ENCODE data around the gene HJV. TPM values are rescaled to one million over a fixed set of nuclear protein-coding genes. Genes with fewer than 3 reads are reported as not detected.

HJV gene
- total and polyA plus RNA-seq, 2 of the 13 experiments (the other 11 are each of a cell fraction or from before 2014, with no cell fraction given), result 0.18 TPM; not detected in 1

DNA sequence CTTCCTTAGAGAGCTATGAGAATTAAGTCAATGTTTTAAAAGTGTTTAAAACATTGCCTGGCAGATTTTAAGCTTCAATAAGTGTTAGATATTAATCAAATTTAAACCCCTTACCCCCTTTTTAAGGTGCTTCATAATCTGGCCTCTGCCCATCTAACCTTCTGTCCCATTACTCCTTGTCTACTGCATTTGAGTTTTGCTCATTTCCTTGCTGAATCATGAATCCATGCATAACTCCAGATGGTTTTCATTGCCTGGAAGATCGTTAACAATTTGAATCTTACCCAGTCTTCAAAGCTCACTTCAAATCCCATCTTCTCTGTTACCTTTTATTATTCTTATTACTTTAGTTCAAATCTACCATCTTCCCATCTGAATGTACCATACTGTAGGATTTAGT lies 4.6 kb downstream of the HJV start:
- Histone ChIP-seq H3K79me2 (ENCODE audit: insufficient read depth, low read length) (no peaks in the 10 kb centered on the region), H3K27me3 (ENCODE audit: control insufficient read depth in 1 of 2, insufficient read depth in 2 of 2, low read length in 2 of 2) (no peaks in the 10 kb centered on the region), H3K27ac (ENCODE audit: extremely low read length, insufficient read depth, low read length) (no peak overlapping the region), H3K9me3 (ENCODE audit: low read length) (no peaks in the 10 kb centered on the region), H3K9ac (ENCODE audit: insufficient read depth, low read depth, low read length) (no peak overlapping the region), H3K4me1 (ENCODE audit: insufficient read depth, low read length) (peaks cover 42% of the 10 kb centered on the region), H3K36me3 (replicated peaks in 1 of 2; ENCODE audit: control insufficient read depth in 1 of 2, insufficient read depth in 2 of 2, low read length in 2 of 2) (no peaks in the 10 kb centered on the region), H3K4me3 (replicated peaks in 1 of 3; ENCODE audit: insufficient read depth in 1 of 3, low read depth in 2 of 3, low read length in 3 of 3) (no peak overlapping the region), H2AFZ (ENCODE audit: low read length) (no peak overlapping the region), H3K4me2 (ENCODE audit: low read depth, low read length) (no peak overlapping the region), H4K20me1 (ENCODE audit: insufficient read depth, low read length) (no peaks in the 10 kb centered on the region)
- intact Hi-C loops (cut with micrococcal nuclease; ENCODE audit: unreplicated experiment) (no loop called here), in situ Hi-C loops (cut with HindIII; ENCODE audit: extremely low pct_ligation_motif_present, low pct_unique_long_range_greater_than_20kb) (loop anchor here (10.0 kb wide), 1 partner anchor 172 kb away; the partner anchor contains the start of gene NUDT17)
- DNase-seq (ENCODE audit: low spot score), result no peak
- ATAC-seq, result no peak
- WGBS (ENCODE audit: low lambda C conversion rate), result 3% methylated on average over 1 of the region's 1 CpG
- no TSS peak for BruUV-seq (replicated peaks)
- ChIA-PET CTCF (ENCODE audit: low intra/inter-chr PET ratio, low total read pairs) (no interaction called here), POLR2A (no interaction called here)
- FAIRE-seq, result no peak
- no peak for TF ChIP-seq HMG20B (CRISPR knock-in tag; conservative IDR thresholded peaks at IDR 0.05)
- TF ChIP-seq, protein P1, sequence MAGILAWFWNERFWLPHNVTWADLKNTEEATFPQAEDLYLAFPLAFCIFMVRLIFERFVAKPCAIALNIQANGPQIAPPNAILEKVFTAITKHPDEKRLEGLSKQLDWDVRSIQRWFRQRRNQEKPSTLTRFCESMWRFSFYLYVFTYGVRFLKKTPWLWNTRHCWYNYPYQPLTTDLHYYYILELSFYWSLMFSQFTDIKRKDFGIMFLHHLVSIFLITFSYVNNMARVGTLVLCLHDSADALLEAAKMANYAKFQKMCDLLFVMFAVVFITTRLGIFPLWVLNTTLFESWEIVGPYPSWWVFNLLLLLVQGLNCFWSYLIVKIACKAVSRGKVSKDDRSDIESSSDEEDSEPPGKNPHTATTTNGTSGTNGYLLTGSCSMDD (CRISPR knock-in tag; IDR thresholded peaks at IDR 0.05), result no peak
- TF ChIP-seq ZNF556 (CRISPR knock-in tag; IDR thresholded peaks at IDR 0.05; ENCODE audit: borderline replicate concordance), result no peak
- no peak for TF ChIP-seq ZNF891 (CRISPR knock-in tag; IDR thresholded peaks at IDR 0.05)
- TF ChIP-seq, protein P2, sequence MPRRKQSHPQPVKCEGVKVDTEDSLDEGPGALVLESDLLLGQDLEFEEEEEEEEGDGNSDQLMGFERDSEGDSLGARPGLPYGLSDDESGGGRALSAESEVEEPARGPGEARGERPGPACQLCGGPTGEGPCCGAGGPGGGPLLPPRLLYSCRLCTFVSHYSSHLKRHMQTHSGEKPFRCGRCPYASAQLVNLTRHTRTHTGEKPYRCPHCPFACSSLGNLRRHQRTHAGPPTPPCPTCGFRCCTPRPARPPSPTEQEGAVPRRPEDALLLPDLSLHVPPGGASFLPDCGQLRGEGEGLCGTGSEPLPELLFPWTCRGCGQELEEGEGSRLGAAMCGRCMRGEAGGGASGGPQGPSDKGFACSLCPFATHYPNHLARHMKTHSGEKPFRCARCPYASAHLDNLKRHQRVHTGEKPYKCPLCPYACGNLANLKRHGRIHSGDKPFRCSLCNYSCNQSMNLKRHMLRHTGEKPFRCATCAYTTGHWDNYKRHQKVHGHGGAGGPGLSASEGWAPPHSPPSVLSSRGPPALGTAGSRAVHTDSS (CRISPR knock-in tag; conservative IDR thresholded peaks at IDR 0.05), result no peak
- TF ChIP-seq ZNF20 (CRISPR knock-in tag; IDR thresholded peaks at IDR 0.05), result no peak
- TF ChIP-seq, protein P3, sequence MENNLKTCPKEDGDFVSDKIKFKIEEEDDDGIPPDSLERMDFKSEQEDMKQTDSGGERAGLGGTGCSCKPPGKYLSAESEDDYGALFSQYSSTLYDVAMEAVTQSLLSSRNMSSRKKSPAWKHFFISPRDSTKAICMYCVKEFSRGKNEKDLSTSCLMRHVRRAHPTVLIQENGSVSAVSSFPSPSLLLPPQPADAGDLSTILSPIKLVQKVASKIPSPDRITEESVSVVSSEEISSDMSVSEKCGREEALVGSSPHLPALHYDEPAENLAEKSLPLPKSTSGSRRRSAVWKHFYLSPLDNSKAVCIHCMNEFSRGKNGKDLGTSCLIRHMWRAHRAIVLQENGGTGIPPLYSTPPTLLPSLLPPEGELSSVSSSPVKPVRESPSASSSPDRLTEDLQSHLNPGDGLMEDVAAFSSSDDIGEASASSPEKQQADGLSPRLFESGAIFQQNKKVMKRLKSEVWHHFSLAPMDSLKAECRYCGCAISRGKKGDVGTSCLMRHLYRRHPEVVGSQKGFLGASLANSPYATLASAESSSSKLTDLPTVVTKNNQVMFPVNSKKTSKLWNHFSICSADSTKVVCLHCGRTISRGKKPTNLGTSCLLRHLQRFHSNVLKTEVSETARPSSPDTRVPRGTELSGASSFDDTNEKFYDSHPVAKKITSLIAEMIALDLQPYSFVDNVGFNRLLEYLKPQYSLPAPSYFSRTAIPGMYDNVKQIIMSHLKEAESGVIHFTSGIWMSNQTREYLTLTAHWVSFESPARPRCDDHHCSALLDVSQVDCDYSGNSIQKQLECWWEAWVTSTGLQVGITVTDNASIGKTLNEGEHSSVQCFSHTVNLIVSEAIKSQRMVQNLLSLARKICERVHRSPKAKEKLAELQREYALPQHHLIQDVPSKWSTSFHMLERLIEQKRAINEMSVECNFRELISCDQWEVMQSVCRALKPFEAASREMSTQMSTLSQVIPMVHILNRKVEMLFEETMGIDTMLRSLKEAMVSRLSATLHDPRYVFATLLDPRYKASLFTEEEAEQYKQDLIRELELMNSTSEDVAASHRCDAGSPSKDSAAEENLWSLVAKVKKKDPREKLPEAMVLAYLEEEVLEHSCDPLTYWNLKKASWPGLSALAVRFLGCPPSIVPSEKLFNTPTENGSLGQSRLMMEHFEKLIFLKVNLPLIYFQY (CRISPR knock-in tag; IDR thresholded peaks at IDR 0.05; ENCODE audit: borderline replicate concordance), result no peak
- no peak for TF ChIP-seq ZSCAN21 (CRISPR knock-in tag; IDR thresholded peaks at IDR 0.05; ENCODE audit: borderline replicate concordance)
- no peak for TF ChIP-seq EZH2 (conservative IDR thresholded peaks at IDR 0.05; ENCODE audit: low read depth, low read length)
- no peak for TF ChIP-seq REL (CRISPR knock-in tag; conservative IDR thresholded peaks at IDR 0.05)
- TF ChIP-seq MZF1 (CRISPR knock-in tag; IDR thresholded peaks at IDR 0.05; ENCODE audit: borderline replicate concordance), result no peak
- TF ChIP-seq, protein P4, sequence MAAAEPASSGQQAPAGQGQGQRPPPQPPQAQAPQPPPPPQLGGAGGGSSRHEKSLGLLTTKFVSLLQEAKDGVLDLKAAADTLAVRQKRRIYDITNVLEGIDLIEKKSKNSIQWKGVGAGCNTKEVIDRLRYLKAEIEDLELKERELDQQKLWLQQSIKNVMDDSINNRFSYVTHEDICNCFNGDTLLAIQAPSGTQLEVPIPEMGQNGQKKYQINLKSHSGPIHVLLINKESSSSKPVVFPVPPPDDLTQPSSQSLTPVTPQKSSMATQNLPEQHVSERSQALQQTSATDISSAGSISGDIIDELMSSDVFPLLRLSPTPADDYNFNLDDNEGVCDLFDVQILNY (CRISPR knock-in tag; conservative IDR thresholded peaks at IDR 0.05), result no peak
- TF ChIP-seq, protein P5, sequence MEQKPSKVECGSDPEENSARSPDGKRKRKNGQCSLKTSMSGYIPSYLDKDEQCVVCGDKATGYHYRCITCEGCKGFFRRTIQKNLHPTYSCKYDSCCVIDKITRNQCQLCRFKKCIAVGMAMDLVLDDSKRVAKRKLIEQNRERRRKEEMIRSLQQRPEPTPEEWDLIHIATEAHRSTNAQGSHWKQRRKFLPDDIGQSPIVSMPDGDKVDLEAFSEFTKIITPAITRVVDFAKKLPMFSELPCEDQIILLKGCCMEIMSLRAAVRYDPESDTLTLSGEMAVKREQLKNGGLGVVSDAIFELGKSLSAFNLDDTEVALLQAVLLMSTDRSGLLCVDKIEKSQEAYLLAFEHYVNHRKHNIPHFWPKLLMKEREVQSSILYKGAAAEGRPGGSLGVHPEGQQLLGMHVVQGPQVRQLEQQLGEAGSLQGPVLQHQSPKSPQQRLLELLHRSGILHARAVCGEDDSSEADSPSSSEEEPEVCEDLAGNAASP (CRISPR knock-in tag; IDR thresholded peaks at IDR 0.05; ENCODE audit: borderline replicate concordance), result no peak
- TF ChIP-seq, protein P6, sequence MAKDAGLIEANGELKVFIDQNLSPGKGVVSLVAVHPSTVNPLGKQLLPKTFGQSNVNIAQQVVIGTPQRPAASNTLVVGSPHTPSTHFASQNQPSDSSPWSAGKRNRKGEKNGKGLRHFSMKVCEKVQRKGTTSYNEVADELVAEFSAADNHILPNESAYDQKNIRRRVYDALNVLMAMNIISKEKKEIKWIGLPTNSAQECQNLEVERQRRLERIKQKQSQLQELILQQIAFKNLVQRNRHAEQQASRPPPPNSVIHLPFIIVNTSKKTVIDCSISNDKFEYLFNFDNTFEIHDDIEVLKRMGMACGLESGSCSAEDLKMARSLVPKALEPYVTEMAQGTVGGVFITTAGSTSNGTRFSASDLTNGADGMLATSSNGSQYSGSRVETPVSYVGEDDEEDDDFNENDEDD (CRISPR knock-in tag; IDR thresholded peaks at IDR 0.05; ENCODE audit: borderline replicate concordance), result no peak
- TF ChIP-seq SNAI1 (CRISPR knock-in tag; IDR thresholded peaks at IDR 0.05; ENCODE audit: borderline replicate concordance), result no peak
